8988T (cell line): ENCODE results near the gene TENM3.

Source experiments
- DNase-seq: peaks from one replicate; pipeline ENCODE4 v3.0.0; 2011

Gene TENM3

DNA sequence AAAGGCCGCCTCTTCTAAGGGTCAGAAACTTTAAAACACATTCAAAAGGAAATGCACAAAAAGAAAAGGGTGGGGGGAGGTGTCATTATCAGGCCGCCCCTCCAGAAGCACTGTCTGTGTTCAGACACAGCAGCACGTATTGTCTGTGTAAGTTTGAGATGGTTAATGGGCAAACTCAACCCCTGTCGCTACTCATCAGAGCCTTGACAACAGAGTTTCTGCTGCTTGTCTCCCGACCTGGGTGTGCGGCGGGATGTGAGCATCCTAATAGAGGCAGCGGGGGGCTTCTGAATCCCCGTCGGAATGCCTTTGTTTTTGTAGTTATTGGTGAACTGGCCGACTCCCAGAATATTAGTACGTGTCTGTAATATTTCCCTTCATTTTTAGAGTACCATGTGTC lies 515.1 kb downstream of the TENM3 start:
- DNase-seq: no peak

DNA sequence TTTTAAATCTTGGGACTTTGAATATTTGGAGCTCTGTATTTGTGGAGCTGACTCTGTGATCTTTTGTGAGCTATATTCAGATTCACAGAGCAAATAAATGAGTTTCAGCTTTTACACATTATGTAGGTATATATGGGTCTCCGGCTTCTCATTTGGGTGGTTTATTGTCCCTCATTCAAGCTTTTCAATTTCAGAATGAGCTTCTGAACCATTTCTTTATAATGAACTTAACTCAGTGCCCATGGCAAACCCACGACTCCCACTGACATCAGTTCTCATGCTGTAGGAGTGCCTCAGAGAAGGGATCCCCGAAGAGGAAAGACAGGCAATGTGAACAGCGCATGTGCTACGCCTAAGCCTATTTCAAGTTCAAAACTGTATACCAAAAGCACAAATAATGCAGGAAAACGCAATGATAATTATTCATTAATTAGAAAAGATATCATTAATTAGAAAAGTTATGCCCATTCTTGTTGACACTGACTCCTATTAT lies 517.4 kb downstream of the TENM3 start:
- DNase-seq: no peak

DNA sequence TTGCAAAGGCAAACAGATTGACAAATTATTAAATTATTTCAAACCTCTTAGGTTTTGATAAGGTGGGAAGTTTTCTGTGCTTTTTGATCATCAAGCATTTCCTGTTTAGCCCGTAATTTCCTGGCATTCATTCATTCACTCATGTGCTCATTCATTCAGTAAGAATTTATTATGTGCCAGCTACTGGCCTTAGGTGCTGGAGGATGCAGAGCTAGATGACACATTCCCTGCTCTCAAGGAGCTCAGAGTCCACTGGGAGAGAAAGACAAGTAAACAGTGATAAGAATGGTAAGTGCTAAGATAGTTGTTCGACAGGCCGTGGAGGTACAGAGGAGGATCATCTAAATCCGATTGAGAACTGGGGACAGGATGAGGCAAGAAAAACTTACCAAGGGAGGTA lies 520.9 kb downstream of the TENM3 start:
- no peak for DNase-seq

DNA sequence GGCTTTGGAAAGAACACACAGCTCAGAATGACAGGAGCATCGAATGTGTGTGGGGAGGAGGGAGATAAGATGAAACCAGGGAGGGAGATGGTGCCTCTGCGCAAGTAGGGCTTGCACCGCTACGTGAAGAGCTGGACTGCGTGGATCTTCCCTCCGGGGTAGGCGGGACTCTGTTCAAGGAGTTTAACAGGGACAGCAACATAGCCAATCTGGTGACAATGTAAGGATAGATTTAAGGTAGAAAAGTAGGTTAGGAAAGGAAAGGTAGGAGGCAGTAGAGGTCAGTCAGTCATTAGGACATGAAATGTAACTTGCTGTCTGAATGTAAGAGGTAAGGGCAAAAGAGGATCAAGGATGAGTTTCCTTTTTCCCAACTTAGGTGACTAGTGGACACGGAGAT lies 521.4 kb downstream of the TENM3 start:
- no peak for DNase-seq

DNA sequence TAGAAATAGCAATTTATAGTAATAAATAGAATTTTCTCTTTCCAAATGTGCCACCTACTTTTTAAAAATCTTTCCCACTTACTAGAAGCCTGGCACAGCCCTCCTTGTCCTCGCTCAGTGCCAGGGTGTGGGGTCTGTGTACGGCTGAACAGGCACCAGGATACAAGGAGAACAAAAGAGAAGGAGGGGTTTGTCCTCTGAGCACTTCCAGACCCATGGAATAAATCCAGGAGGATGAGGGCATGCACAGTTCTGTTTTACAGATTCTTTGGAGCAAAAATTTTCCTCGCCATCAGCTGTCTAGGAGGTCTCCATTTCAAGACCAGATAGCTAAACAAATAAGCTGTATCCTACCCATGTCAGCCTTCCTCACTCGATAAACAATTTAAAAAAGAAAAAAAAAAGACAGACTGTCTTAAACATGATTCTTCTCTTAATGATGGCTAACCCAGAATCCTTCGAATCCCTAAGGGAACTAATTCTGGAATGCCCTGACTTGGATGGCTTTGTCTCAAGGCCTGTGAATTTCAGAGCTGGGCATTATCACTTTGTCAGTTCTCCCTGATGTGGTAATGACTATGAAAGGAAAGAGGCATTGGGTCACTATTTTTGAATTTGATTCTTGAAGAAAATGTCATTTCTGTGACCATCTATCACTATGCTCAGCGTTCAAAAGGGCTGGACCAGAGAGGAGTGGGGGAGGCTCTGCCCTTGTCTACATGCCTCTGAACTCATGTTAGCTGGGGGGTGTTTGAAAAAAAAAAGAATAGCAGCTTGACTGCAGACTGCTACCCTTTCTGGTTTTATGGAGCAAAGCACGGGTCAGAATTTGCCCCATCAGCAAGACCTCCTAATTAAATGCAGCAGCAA lies 523.0 kb downstream of the TENM3 start:
- no peak for DNase-seq

DNA sequence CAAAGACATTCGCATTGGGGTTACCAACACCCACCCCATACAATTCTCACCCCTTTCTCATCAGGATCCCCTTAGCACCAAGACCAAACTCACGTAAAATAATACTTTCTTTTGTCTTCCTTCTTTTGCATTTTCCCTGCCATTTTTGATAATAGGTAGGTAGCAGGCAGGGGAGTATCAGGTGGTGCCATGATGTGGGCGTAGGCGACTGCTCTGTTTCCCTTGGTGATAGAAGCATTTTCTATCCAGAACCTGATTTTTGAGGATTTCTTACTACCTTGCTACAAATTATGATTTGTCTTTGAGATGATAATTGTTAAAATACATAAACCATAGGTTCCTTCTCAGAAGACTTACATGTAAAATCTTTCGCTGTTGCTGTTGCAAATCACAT lies 523.7 kb downstream of the TENM3 start:
- DNase-seq: no peak

DNA sequence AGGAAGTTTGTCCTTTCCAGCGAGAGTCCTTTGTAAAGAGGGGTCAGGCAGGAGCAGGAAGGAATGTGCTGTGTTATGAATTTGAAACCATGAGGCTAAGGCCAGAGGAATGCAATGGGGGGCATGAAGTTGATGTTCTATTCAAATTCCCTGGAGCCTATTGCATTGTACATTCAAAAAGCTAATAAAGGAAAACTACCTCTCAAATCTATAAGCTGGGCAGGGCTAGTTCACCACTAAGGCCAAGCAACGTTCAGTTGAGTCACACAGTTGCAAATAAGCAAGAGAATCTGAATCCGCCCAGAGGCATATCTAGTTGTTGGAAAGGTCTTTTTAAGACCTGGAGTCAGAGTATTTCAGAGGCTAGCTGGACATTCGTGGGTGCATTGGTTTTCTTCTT lies 525.6 kb downstream of the TENM3 start:
- DNase-seq: no peak

DNA sequence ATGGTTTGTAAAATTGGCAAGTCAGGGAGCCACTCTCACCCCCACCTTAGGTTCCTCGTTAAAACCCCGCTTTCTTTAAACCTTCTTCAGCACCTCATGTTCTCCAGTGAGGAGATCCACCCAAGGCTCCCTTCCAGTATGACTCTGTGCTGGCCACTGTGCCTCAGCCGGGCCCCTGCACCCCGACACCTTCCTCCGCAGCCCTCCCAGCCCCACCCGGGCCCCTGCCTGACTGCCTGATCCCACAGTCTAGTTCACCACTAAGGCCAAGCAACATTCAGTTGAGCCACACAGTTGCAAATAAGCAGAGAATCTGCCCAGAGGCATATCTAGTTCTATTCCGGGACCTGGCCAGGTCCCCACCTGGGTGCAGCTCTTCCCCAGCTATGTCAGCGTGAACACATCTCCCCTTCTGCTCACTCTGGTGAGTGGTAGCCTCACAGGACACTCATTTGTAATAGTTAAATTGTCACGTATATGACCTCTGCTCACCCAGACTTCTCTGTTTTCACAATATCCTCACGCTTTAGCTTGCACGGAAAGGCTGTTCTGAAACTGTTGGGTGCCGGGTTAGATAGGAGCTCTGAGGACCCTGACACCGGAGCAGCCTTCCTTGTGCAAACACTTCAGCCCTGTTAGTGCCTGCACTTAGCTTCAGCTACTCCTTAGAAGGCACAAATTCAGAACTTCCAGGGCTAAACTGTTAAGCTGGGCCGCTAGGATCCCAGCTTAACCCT lies 527.2 kb downstream of the TENM3 start:
- no peak for DNase-seq

DNA sequence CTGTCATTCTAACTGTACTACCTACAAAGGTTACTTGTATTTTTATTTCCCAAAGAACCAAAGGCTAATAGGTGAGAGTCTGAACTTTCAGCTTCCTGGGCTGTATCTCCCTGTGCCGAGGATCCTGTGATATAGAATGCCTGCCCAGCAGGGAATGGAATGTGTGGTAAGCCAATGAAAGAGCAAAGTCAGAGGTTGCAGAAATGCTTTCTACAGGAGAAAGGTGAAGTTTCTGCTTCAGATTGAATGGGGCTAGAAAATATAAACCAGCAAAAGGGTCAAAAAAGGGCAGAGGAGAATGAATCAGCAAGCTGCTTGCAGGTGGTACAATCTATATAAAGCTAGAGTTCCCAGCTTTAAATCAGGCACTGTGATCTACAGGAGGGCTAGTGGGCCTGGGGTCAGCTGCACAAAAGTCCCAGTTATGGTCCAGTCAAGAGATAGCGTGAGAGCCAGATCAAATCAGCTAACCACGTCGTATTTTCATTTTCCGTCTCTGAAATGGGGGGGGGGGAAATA lies 527.9 kb downstream of the TENM3 start:
- DNase-seq: no peak

DNA sequence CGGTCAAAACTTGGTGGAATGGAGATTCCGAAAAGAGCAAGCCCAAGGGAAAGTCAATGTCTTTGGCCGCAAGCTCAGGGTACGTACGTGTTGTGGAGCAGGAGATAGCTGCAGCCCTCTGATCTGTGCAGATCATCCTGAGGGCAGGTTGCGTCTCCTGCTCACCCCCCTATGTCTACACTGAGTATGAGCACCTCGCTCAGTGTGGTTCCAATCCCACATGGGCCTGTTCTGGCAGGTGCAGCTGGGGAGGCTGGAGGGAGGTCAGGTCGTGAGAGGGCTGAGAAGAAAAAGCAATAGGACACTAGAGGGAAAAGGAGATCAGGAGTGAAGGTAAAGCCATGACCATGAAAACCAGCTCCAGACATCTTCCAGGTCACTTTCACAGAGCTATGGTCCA lies 531.9 kb downstream of the TENM3 start:
- no peak for DNase-seq

DNA sequence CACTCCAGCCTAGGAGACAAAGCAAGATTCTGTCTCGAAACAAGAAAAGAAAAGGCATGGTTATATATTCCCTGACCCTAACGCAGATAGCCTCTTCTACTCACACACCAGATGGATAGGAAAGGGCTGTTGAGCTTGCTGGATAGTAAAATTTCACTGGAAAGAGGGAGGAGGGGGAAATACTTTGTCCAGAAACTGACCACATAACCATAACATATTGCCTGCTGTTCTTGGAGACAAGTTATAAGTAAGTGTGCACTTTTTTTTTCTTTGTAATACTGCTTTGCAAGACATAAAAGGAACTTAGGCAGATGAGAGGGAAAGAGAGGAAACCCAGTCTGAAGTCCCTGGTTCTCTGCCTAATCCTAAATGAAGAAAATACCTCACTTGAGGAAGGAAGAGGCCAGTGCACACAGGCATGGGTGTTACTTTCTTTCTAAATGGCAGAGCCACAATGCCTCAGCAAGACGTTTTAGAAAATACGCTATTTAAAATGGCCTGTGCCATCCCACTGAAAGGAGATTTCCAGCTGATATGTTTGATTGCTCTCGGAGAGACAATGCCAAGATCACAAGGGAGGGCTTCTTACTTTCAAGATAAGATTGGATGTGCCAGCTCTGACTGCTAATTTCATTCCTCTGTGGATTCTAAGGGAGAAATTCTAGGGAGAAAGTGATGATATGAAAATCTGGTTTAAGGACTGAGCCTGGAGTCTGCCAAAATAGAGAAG lies 533.3 kb downstream of the TENM3 start:
- no peak for DNase-seq

DNA sequence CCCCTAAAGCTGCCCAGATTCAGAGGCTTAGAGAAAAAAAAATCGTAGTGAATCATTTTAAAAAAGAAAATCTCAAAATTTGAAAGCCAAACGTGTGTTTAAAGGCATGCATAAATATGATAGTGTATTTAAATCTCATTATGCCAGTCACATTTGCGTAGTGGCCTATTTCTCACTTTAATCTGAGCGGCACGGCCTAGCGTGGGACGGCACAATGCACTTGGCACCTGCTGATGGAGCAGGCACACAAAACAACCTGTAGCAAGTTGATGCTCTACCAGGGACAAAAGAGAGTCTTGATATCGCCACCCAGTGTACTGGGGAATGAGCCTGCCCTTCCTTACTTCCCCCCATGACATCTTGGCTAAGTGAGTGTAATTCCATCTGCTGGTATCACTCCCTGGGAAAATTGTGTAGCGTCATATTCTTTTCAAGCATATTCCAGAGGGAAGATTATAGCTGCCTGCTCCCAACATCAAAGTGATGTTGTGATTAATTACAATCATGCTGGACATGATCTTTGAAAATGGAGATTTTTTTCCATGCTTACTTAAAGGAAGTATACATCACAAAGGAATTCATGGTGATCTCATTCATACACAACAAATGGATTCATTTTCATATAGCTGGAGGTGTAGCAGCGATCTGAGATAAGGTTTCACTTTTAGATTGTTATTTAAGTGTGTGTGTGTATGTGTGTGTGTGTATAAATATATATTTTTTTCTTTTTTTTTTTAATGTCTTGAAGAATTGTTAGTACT lies 535.2 kb downstream of the TENM3 start:
- no peak for DNase-seq

DNA sequence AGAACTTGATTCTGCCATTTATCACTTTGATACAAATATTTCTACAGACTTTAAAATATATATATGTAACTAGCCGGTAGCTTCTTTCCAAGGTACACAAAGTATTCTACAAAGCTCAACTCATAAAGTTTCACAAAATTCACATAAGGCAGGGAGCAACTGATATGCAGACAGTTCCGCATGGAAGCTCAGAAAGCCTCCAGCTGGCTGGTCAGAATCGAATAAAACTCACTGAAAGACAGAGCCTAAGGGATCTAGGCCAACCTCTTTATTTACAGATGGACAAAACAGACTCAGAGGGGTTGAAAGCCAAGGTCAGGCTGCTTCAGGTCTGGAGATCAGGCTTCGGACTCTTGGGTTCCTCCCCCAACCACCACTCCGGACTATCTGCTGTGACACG lies 543.8 kb downstream of the TENM3 start:
- DNase-seq: no peak

DNA sequence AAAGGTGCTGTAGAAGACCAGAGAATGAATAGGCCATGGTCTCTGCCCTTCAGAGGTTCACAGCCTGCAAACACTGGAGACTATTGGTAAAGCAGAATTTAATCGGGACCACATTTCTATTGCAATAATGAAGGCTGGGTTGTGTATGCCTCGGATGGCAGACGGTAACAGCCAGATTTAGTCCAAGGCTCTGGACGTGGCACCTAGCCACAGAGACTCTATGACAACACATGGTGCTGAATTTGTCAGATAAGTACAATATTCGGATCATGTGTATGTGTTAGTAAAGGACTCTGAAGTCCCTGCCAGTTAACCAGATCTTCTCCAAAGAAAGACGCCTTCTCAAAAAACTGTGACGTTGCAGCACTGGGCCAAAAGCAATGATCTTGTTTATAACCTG lies 545.0 kb downstream of the TENM3 start:
- no peak for DNase-seq

DNA sequence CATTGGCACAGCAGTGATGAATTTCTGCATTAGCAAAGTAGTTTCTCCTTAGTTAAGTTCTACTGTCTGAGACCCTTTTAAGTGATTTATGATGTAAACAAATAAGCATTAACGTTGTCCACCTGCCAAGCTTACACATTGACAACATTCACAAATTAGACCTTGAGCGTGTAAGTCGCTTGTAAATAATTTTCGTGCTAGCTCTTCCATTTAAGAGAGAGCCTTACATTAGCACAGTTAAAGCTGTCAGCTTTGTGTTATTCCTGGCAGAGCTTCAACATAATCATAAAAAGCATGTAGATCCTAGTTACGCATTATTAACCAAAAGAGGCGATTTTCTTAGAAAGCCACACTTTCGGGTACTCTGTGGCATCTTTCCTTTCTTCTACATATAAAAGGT lies 546.3 kb downstream of the TENM3 start:
- no peak for DNase-seq

DNA sequence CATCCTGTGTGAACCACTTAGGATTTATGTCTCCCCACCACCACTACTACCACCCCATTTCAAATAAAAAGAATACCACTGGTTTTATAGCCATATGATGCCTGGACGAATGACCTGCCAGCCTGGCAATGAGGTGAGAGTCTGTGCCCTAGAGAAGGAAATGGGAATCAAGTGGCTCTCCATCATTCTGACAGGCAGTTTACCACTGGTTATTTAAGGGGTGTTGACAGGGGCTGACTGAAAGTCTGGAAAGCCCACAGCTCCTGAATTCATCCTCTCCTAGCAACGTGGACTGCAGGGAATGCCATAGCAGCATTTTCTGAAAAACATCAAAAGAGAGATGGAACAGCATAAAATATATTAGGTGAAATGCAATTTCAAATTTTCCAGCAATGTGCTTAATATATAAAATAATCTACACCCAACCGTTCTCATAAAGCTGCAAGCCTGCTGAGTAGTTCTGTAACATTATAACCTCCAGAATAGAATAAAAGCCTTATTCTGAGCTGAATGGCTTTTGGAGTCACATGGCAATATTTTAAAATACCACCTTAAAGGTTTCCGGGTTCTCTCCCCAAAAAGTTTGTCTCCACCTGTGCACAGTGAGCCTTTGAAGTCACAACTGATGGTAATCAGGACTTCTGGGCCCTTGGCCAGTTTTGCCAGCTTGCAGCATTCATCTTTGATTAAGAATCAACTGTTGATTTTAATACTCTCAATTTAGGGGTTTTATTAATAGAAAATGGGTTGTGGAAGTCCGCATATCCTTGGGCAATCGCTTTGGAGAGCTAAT lies 552.4 kb downstream of the TENM3 start:
- DNase-seq: no peak

DNA sequence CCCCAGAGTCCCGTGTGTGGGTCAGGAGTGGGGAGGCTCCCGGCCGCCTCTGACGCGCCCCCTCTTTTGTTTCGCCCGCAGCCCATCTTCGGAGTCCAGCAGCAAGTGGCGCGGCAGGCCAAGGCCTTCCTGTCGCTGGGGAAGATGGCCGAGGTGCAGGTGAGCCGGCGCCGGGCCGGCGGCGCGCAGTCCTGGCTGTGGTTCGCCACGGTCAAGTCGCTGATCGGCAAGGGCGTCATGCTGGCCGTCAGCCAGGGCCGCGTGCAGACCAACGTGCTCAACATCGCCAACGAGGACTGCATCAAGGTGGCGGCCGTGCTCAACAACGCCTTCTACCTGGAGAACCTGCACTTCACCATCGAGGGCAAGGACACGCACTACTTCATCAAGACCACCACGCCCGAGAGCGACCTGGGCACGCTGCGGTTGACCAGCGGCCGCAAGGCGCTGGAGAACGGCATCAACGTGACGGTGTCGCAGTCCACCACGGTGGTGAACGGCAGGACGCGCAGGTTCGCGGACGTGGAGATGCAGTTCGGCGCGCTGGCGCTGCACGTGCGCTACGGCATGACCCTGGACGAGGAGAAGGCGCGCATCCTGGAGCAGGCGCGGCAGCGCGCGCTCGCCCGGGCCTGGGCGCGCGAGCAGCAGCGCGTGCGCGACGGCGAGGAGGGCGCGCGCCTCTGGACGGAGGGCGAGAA lies 556.5 kb downstream of the TENM3 start:
- DNase-seq: no peak

DNA sequence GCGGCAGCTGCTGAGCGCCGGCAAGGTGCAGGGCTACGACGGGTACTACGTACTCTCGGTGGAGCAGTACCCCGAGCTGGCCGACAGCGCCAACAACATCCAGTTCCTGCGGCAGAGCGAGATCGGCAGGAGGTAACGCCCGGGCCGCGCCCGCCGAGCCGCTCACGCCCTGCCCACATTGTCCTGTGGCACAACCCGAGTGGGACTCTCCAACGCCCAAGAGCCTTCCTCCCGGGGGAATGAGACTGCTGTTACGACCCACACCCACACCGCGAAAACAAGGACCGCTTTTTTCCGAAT lies 557.0 kb downstream of the TENM3 start:
- DNase-seq: no peak

DNA sequence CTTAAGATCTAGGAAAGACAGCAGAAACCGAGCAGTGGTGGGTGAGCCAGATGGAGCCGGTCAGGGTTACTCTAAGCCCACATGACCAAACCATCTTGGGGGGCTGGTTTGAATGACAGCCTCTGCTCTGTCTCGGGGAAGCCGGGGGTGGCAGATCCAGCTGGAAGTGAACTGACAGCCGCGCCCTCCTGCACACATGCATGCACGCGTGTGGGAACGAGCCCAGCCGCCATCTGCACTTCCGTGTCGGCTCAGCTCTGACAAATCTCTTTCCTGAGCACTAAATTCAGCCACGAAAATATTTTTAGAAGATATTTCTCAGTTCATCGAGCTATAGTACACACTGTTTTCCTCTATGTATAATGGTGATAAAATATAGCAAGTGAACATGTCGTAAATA lies 558.4 kb downstream of the TENM3 start:
- no peak for DNase-seq

DNA sequence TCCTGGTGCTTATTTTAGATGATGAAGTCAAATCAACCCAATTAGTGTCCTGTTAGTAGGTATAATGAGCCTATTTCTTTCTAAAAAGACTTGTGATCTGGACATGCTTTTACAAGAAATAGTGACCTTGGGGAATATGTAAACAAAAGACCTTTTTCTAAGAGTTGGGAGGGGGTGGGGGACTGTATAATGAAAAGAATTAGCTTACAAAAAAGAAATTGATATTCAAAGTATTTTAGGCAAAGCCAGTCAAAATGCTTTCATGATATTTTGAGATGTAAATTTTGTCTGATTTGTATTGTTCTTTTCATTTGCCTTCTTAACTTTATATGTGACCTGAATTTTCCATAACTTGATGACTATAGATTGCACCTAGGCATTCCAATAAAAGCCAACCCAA lies 559.4 kb downstream of the TENM3 start:
- no peak for DNase-seq

DNA sequence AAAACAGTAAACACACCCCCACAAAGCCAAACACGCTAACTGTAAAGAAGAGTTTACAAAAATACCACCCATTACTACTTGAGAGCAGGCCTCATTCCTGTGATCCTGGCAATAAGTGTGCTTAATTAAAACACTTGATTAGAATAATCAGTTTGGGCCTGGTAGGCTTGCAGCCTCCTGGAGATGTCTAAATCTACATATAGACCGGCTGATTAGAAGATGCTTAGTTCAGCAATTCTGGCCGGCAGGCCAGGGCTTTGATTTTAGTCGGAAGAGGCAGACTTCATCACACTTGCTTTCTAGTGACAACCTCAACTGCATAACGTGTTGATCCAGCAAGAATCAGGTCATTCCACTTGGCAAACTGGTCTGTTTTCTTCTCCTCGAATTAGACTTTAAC lies 560.0 kb downstream of the TENM3 start:
- no peak for DNase-seq
